Measurements from ENCODE around the gene MOCS2.
A peak's percentile ranks its signal among the peaks of the same experiment; 100 is the strongest.

The MOCS2 gene

GRCh38 chr5:53109443-53110127 lies at the start of gene MOCS2:
TSS of gene MOCS2 (minus strand) at chr5:53109757. CDS start at chr5:53107174, 2,583 bp downstream.
- Histone ChIP-seq H3K4me1 (ENCODE audit: control insufficient read depth, insufficient read depth, low read length) (peaks cover 9% of the 10 kb centered on the region), H3K36me3 (ENCODE audit: control insufficient read depth, insufficient read depth, low read length) (no peaks in the 10 kb centered on the region), H3K9ac (ENCODE audit: low read depth, low read length) (peak within 1 kb of the TSS; percentile 65), H3K9me3 (ENCODE audit: control insufficient read depth, insufficient read depth, low read length) (no peaks in the 10 kb centered on the region), H3K27ac (ENCODE audit: low read depth, low read length) (peak within 1 kb of the TSS; percentile 43), H3K4me3 (ENCODE audit: low read depth, low read length) (peak within 1 kb of the TSS; percentile 89), H3K27me3 (ENCODE audit: control insufficient read depth, insufficient read depth, low read length) (no peaks in the 10 kb centered on the region)

- Histone ChIP-seq H3K4me3 (ENCODE audit: low read depth, low read length) (no peak overlapping the region), H3K36me3 (ENCODE audit: control insufficient read depth, insufficient read depth, low read length) (no peaks in the 10 kb centered on the region), H3K4me1 (ENCODE audit: control insufficient read depth, insufficient read depth, low read length) (no peaks in the 10 kb centered on the region), H3K27me3 (ENCODE audit: control insufficient read depth, insufficient read depth, low read length) (no peaks in the 10 kb centered on the region), H3K9ac (ENCODE audit: low read depth, low read length) (no peak overlapping the region), H3K9me3 (ENCODE audit: control insufficient read depth, insufficient read depth, low read length) (no peaks in the 10 kb centered on the region), H3K27ac (ENCODE audit: low read depth, low read length) (no peak overlapping the region)
These were observed 42.3 kb upstream of the MOCS2 start for GRCh38 chr5:53151713-53152458.

GRCh38 chr5:53133020-53133419 lies 23.5 kb upstream of the MOCS2 start:
- H3K27ac ChIP-seq (ENCODE audit: low read depth, low read length): no peak overlapping the region
- no peaks in the 10 kb centered on the region for H3K4me1 ChIP-seq (ENCODE audit: control insufficient read depth, insufficient read depth, low read length)
- no peaks in the 10 kb centered on the region for H3K27me3 ChIP-seq (ENCODE audit: control insufficient read depth, insufficient read depth, low read length)
- H3K36me3 ChIP-seq (ENCODE audit: control insufficient read depth, insufficient read depth, low read length): no peaks in the 10 kb centered on the region
- H3K4me3 ChIP-seq (ENCODE audit: low read depth, low read length): no peak overlapping the region
- H3K9ac ChIP-seq (ENCODE audit: low read depth, low read length): no peak overlapping the region
- H3K9me3 ChIP-seq (ENCODE audit: control insufficient read depth, insufficient read depth, low read length): no peaks in the 10 kb centered on the region

GRCh38 chr5:53130266-53130665 lies 20.7 kb upstream of the MOCS2 start:
- Histone ChIP-seq H3K4me3 (ENCODE audit: low read depth, low read length) (no peak overlapping the region), H3K27ac (ENCODE audit: low read depth, low read length) (no peak overlapping the region), H3K27me3 (ENCODE audit: control insufficient read depth, insufficient read depth, low read length) (no peaks in the 10 kb centered on the region), H3K36me3 (ENCODE audit: control insufficient read depth, insufficient read depth, low read length) (no peaks in the 10 kb centered on the region), H3K9me3 (ENCODE audit: control insufficient read depth, insufficient read depth, low read length) (no peaks in the 10 kb centered on the region), H3K9ac (ENCODE audit: low read depth, low read length) (no peak overlapping the region), H3K4me1 (ENCODE audit: control insufficient read depth, insufficient read depth, low read length) (no peaks in the 10 kb centered on the region)

- Histone ChIP-seq H3K36me3 (ENCODE audit: control insufficient read depth, insufficient read depth, low read length) (no peaks in the 10 kb centered on the region), H3K27ac (ENCODE audit: low read depth, low read length) (no peak overlapping the region), H3K27me3 (ENCODE audit: control insufficient read depth, insufficient read depth, low read length) (no peaks in the 10 kb centered on the region), H3K9ac (ENCODE audit: low read depth, low read length) (no peak overlapping the region), H3K9me3 (ENCODE audit: control insufficient read depth, insufficient read depth, low read length) (no peaks in the 10 kb centered on the region), H3K4me1 (ENCODE audit: control insufficient read depth, insufficient read depth, low read length) (no peaks in the 10 kb centered on the region), H3K4me3 (ENCODE audit: low read depth, low read length) (no peak overlapping the region)
These were observed 18.9 kb upstream of the MOCS2 start for GRCh38 chr5:53128481-53128880.

- Histone ChIP-seq H3K9ac (ENCODE audit: low read depth, low read length) (no peak overlapping the region), H3K36me3 (ENCODE audit: control insufficient read depth, insufficient read depth, low read length) (no peaks in the 10 kb centered on the region), H3K27ac (ENCODE audit: low read depth, low read length) (no peak overlapping the region), H3K27me3 (ENCODE audit: control insufficient read depth, insufficient read depth, low read length) (no peaks in the 10 kb centered on the region), H3K9me3 (ENCODE audit: control insufficient read depth, insufficient read depth, low read length) (no peaks in the 10 kb centered on the region), H3K4me3 (ENCODE audit: low read depth, low read length) (no peak overlapping the region), H3K4me1 (ENCODE audit: control insufficient read depth, insufficient read depth, low read length) (no peaks in the 10 kb centered on the region)
These were observed 17.6 kb upstream of the MOCS2 start for GRCh38 chr5:53127107-53127506.

- H3K27ac ChIP-seq (ENCODE audit: low read depth, low read length): no peak overlapping the region
- no peaks in the 10 kb centered on the region for H3K36me3 ChIP-seq (ENCODE audit: control insufficient read depth, insufficient read depth, low read length)
- no peak overlapping the region for H3K4me3 ChIP-seq (ENCODE audit: low read depth, low read length)
- no peaks in the 10 kb centered on the region for H3K4me1 ChIP-seq (ENCODE audit: control insufficient read depth, insufficient read depth, low read length)
- no peaks in the 10 kb centered on the region for H3K27me3 ChIP-seq (ENCODE audit: control insufficient read depth, insufficient read depth, low read length)
- no peaks in the 10 kb centered on the region for H3K9me3 ChIP-seq (ENCODE audit: control insufficient read depth, insufficient read depth, low read length)
- no peak overlapping the region for H3K9ac ChIP-seq (ENCODE audit: low read depth, low read length)
These were observed 17.0 kb upstream of the MOCS2 start for GRCh38 chr5:53126521-53126920.

GRCh38 chr5:53123702-53124101 lies 14.1 kb upstream of the MOCS2 start:
- Histone ChIP-seq H3K4me1 (ENCODE audit: control insufficient read depth, insufficient read depth, low read length) (no peaks in the 10 kb centered on the region), H3K27ac (ENCODE audit: low read depth, low read length) (no peak overlapping the region), H3K9ac (ENCODE audit: low read depth, low read length) (no peak overlapping the region), H3K27me3 (ENCODE audit: control insufficient read depth, insufficient read depth, low read length) (no peaks in the 10 kb centered on the region), H3K36me3 (ENCODE audit: control insufficient read depth, insufficient read depth, low read length) (no peaks in the 10 kb centered on the region), H3K9me3 (ENCODE audit: control insufficient read depth, insufficient read depth, low read length) (no peaks in the 10 kb centered on the region), H3K4me3 (ENCODE audit: low read depth, low read length) (no peak overlapping the region)

GRCh38 chr5:53120165-53120564 lies 10.6 kb upstream of the MOCS2 start:
- H3K27ac ChIP-seq (ENCODE audit: low read depth, low read length): no peak overlapping the region
- H3K9me3 ChIP-seq (ENCODE audit: control insufficient read depth, insufficient read depth, low read length): no peaks in the 10 kb centered on the region
- H3K27me3 ChIP-seq (ENCODE audit: control insufficient read depth, insufficient read depth, low read length): no peaks in the 10 kb centered on the region
- H3K4me1 ChIP-seq (ENCODE audit: control insufficient read depth, insufficient read depth, low read length): no peaks in the 10 kb centered on the region
- H3K9ac ChIP-seq (ENCODE audit: low read depth, low read length): no peak overlapping the region
- H3K36me3 ChIP-seq (ENCODE audit: control insufficient read depth, insufficient read depth, low read length): no peaks in the 10 kb centered on the region
- H3K4me3 ChIP-seq (ENCODE audit: low read depth, low read length): no peak overlapping the region

- Histone ChIP-seq H3K27ac (ENCODE audit: low read depth, low read length) (no peak overlapping the region), H3K4me1 (ENCODE audit: control insufficient read depth, insufficient read depth, low read length) (peaks cover 4% of the 10 kb centered on the region; the same call in 1 of the 2 replicates), H3K36me3 (ENCODE audit: control insufficient read depth, insufficient read depth, low read length) (no peaks in the 10 kb centered on the region), H3K27me3 (ENCODE audit: control insufficient read depth, insufficient read depth, low read length) (no peaks in the 10 kb centered on the region), H3K9ac (ENCODE audit: low read depth, low read length) (no peak overlapping the region), H3K9me3 (ENCODE audit: control insufficient read depth, insufficient read depth, low read length) (no peaks in the 10 kb centered on the region), H3K4me3 (ENCODE audit: low read depth, low read length) (no peak overlapping the region)
These were observed 9.3 kb upstream of the MOCS2 start for GRCh38 chr5:53118879-53119278.

- Histone ChIP-seq H3K27ac (ENCODE audit: low read depth, low read length) (no peak overlapping the region), H3K9ac (ENCODE audit: low read depth, low read length) (no peak overlapping the region), H3K36me3 (ENCODE audit: control insufficient read depth, insufficient read depth, low read length) (no peaks in the 10 kb centered on the region), H3K9me3 (ENCODE audit: control insufficient read depth, insufficient read depth, low read length) (no peaks in the 10 kb centered on the region), H3K4me1 (ENCODE audit: control insufficient read depth, insufficient read depth, low read length) (peaks cover 4% of the 10 kb centered on the region; the same call in 1 of the 2 replicates), H3K27me3 (ENCODE audit: control insufficient read depth, insufficient read depth, low read length) (no peaks in the 10 kb centered on the region), H3K4me3 (ENCODE audit: low read depth, low read length) (no peak overlapping the region)
These were observed 7.0 kb upstream of the MOCS2 start for GRCh38 chr5:53116597-53116996.

Data from HUES48 (cell line).